GM18951 (cell line): ENCODE results near the gene PSPC1.

Experiments used
- POLR2A ChIP-seq: IDR thresholded peaks from 4 replicates; pipeline ENCODE4 v1.6.1; 2011; ENCODE audit warnings: mild to moderate bottlenecking; ENCODE audit not compliant: insufficient read length, insufficient read depth; ENCODE audit errors: extremely low read depth
- in situ Hi-C: fragments of 300-500 bp; cut with MboI; formaldehyde crosslinking; loops from one replicate; pipeline ENCODE4 v1.12.0; 2022; ENCODE audit warnings: low sequenced_read_pairs, mixed read lengths, inconsistent platforms; ENCODE audit not compliant: unreplicated experiment

The PSPC1 gene

GRCh38 chr13:19673473-19674430, 109.0 kb downstream of the PSPC1 start:
- TF ChIP-seq POLR2A = no peak
- in situ Hi-C loops = no loop called here

- no peak for TF ChIP-seq POLR2A
- in situ Hi-C loops = no loop called here
These were observed 109.8 kb downstream of the PSPC1 start for GRCh38 chr13:19672990-19673389.

- in situ Hi-C loops = no loop called here
- no peak for TF ChIP-seq POLR2A
These were observed 112.6 kb downstream of the PSPC1 start for GRCh38 chr13:19670147-19670546.

GRCh38 chr13:19668778-19669177, 114.0 kb downstream of the PSPC1 start:
- TF ChIP-seq POLR2A = no peak
- in situ Hi-C loops = no loop called here

GRCh38 chr13:19665427-19665859, 117.3 kb downstream of the PSPC1 start:
- in situ Hi-C loops = no loop called here

GRCh38 chr13:19664481-19665230, 118.1 kb downstream of the PSPC1 start:
- in situ Hi-C loops = no loop called here

More at GRCh38 chr13:19665427-19665859, 117.3 kb downstream of the PSPC1 start:
- TF ChIP-seq POLR2A = no peak

GRCh38 chr13:19663416-19663979, 119.2 kb downstream of the PSPC1 start:
- no peak for TF ChIP-seq POLR2A
- in situ Hi-C loops = no loop called here

More at GRCh38 chr13:19664481-19665230, 118.1 kb downstream of the PSPC1 start:
- no peak for TF ChIP-seq POLR2A

GRCh38 chr13:19661561-19661960, 121.2 kb downstream of the PSPC1 start:
- TF ChIP-seq POLR2A = no peak
- in situ Hi-C loops = no loop called here

- no peak for TF ChIP-seq POLR2A
- in situ Hi-C loops = no loop called here
These were observed 121.6 kb downstream of the PSPC1 start for GRCh38 chr13:19661126-19661525.

GRCh38 chr13:19658831-19659230, 123.9 kb downstream of the PSPC1 start:
- in situ Hi-C loops = no loop called here
- no peak for TF ChIP-seq POLR2A

- no peak for TF ChIP-seq POLR2A
- in situ Hi-C loops = no loop called here
These were observed 124.7 kb downstream of the PSPC1 start for GRCh38 chr13:19657872-19658591.
